ENCODE results near the gene FXYD5. TPM values are rescaled to one million over a fixed set of nuclear protein-coding genes. Genes with fewer than 3 reads are reported as not detected.

FXYD5 gene
- total RNA-seq, 1 experiment from 2014 or later, result 100 TPM

DNA sequence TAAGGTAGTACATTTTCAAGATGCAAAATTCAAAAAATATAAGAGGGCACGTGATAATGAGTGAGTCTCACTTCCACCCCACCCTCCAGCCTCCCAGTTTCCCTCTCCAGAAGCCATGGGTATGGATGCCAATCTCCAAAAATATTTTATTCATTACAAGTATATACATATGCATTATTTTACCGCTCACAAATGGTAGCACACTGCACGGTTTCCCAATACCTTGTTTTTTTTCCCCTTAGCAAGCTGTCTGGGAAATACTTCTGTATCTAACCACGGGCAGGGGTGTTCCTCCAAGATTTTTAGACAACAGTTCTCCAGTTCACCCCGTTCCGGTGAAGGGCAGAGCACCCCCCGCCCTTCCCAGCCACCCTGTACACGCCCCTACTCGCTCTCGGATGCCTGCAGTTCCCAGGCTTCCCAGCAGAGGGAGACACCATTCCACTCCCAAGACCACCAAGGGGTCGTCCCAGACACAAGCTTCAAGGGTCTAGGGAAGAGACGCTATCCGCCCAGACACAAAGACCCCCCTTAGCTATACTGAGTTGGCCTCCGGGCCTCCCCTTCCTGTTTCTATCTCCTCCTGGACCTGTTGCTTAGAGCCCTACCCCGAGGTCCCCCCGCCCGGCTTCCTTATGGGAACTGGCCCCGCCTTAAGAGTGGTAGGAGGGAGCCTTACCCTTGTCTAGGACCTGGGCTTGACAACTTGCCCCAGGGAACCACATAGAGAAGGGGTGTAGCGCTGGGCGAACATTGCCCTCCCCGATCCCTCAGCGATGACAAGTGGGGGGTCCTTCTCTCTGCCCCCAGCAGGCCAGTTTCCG, 40.0 kb upstream of the FXYD5 start:
- peak overlapping the region; percentile 62 to 74 for H3K4me3 Mint-ChIP-seq
- Histone ChIP-seq H2BK12ac (ENCODE audit: insufficient read length, low read depth, low read length) (no peak overlapping the region), H4K20me1 (ENCODE audit: control insufficient read depth, insufficient read depth, insufficient read length) (no peaks in the 10 kb centered on the region), H3K23ac (ENCODE audit: insufficient read length, low read depth, low read length) (no peak overlapping the region), H2BK15ac (ENCODE audit: low read depth, low read length) (no peak overlapping the region), H3K27ac (ENCODE audit: insufficient read length, low read depth, low read length) (no peak overlapping the region), H2AK5ac (ENCODE audit: insufficient read length, low read length) (no peak overlapping the region), H3K27me3 (ENCODE audit: insufficient read depth, low read length) (no peaks in the 10 kb centered on the region), H3K79me2 (ENCODE audit: insufficient read depth, low read length) (no peaks in the 10 kb centered on the region), H2BK20ac (ENCODE audit: low read depth, low read length, poor library complexity, severe bottlenecking) (no peak overlapping the region), H3K4me1 (ENCODE audit: insufficient read depth, low read length) (no peaks in the 10 kb centered on the region), H3K56ac (ENCODE audit: insufficient read length, low read depth, low read length) (no peak overlapping the region), H3K4me2 (ENCODE audit: insufficient read depth, insufficient read length, low read length) (peak overlapping the region; percentile 25), H3K18ac (ENCODE audit: insufficient read length, low read depth, low read length) (no peak overlapping the region), H4K8ac (replicated peaks; ENCODE audit: insufficient read length, low read depth, low read length) (no peak overlapping the region), H3K9me3 (ENCODE audit: control insufficient read depth, low read depth, low read length) (no peaks in the 10 kb centered on the region), H2BK120ac (ENCODE audit: low read depth, low read length, poor library complexity, severe bottlenecking) (no peak overlapping the region), H3T11ph (ENCODE audit: low read length) (no peak overlapping the region), H3K14ac (ENCODE audit: insufficient read depth, low read length) (no peak overlapping the region), H3K23me2 (ENCODE audit: insufficient read length, low read depth, low read length, poor library complexity, severe bottlenecking) (no peaks in the 10 kb centered on the region), H2AFZ (ENCODE audit: low read length) (no peak overlapping the region), H4K91ac (ENCODE audit: insufficient read length, low read depth, low read length) (no peak overlapping the region), H3K9ac (ENCODE audit: extremely low read depth, insufficient read length, low read length) (no peak overlapping the region), H3K4ac (ENCODE audit: low read depth, low read length) (no peak overlapping the region), H3K79me1 (ENCODE audit: insufficient read depth, low read depth, low read length, poor library complexity, severe bottlenecking) (no peaks in the 10 kb centered on the region), H2BK5ac (ENCODE audit: insufficient read length, low read length) (no peak overlapping the region), H4K5ac (ENCODE audit: insufficient read length, low read depth, low read length) (no peak overlapping the region)
- no peaks in the 10 kb centered on the region; a peak in 1 of 7 replicates for H3K36me3 Mint-ChIP-seq (ENCODE audit: insufficient read depth in 1 of 3, low read depth in 3 of 3)
- no peaks in the 10 kb centered on the region for H3K9me3 Mint-ChIP-seq
- peak overlapping the region in 1 of 3 experiments; percentile 77; a peak in 2 of 7 replicates for H3K27ac Mint-ChIP-seq
- DNase-seq, result peak; percentile 87
- H3K4me1 Mint-ChIP-seq, result peaks cover 37 to 56% of the 10 kb centered on the region in 2 experiments
- no CpG with 5 or more reads among the region's 23 CpGs for WGBS (ENCODE audit: extremely low coverage, insufficient read length, low lambda C conversion rate)
- peaks cover 10% of the 10 kb centered on the region for H3K27me3 Mint-ChIP-seq (ENCODE audit: low read depth)
- TF ChIP-seq, protein P1, sequence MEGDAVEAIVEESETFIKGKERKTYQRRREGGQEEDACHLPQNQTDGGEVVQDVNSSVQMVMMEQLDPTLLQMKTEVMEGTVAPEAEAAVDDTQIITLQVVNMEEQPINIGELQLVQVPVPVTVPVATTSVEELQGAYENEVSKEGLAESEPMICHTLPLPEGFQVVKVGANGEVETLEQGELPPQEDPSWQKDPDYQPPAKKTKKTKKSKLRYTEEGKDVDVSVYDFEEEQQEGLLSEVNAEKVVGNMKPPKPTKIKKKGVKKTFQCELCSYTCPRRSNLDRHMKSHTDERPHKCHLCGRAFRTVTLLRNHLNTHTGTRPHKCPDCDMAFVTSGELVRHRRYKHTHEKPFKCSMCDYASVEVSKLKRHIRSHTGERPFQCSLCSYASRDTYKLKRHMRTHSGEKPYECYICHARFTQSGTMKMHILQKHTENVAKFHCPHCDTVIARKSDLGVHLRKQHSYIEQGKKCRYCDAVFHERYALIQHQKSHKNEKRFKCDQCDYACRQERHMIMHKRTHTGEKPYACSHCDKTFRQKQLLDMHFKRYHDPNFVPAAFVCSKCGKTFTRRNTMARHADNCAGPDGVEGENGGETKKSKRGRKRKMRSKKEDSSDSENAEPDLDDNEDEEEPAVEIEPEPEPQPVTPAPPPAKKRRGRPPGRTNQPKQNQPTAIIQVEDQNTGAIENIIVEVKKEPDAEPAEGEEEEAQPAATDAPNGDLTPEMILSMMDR (conservative IDR thresholded peaks at IDR 0.05), result peak; percentile 100
